Fibroblast of villous mesenchyme (primary cell): ENCODE results near the gene FRY. TPM values are rescaled to one million over a fixed set of nuclear protein-coding genes. Genes with fewer than 3 reads are reported as not detected.
"Not testable (repeated sequence)": the region's sequence is repeated elsewhere in the genome, so short reads cannot be mapped to it uniquely, and the experiment has no call there.

Experiments used
- DNase-seq: peaks from one replicate; pipeline ENCODE4 v3.0.0-alpha.2; 2010; ENCODE audit warnings: low read depth
- H3K4me3 ChIP-seq: 2 replicates; pipeline ENCODE4 v1.5.1; 2011; ENCODE audit warnings: low read depth, mild to moderate bottlenecking, low read length
- total RNA-seq: library from RNA; depleted of rRNA; stranded (reverse); fragments of >200 nt; gene quantifications from 2 replicates; pipeline ENCODE4 v1.2.3, GENCODE V29; 2012
- TF ChIP-seq, protein P1 (sequence below): IDR thresholded peaks from 2 replicates; pipeline ENCODE4 v1.5.1; 2012; ENCODE audit warnings: low read depth, mild to moderate bottlenecking, low read length; ENCODE audit not compliant: insufficient read depth

FRY gene
- total RNA-seq, 1 donor, result 27.2 TPM

DNA sequence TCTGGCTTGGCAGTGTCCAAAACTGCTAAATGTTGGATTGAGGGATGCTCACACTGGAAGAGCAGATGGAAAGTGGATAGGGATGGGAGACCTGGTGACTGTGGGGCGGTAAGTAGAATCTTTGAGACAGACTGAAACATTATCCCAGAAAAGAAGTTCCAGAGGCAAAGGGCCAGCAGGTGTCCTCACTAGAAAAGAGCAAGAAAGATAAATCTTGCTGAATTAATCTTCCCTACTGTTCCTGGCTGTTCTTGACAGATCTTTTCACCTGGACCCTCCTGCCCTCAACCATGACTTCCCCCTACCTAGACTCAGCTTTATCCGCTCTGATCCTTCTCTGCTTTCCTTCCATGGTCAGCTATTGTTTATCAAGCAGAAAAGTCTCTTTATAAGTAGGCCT is 35.0 kb upstream of the FRY start:
- DNase-seq, result no peak
- no peak overlapping the region for H3K4me3 ChIP-seq
- TF ChIP-seq, protein P1, sequence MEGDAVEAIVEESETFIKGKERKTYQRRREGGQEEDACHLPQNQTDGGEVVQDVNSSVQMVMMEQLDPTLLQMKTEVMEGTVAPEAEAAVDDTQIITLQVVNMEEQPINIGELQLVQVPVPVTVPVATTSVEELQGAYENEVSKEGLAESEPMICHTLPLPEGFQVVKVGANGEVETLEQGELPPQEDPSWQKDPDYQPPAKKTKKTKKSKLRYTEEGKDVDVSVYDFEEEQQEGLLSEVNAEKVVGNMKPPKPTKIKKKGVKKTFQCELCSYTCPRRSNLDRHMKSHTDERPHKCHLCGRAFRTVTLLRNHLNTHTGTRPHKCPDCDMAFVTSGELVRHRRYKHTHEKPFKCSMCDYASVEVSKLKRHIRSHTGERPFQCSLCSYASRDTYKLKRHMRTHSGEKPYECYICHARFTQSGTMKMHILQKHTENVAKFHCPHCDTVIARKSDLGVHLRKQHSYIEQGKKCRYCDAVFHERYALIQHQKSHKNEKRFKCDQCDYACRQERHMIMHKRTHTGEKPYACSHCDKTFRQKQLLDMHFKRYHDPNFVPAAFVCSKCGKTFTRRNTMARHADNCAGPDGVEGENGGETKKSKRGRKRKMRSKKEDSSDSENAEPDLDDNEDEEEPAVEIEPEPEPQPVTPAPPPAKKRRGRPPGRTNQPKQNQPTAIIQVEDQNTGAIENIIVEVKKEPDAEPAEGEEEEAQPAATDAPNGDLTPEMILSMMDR, result no peak

DNA sequence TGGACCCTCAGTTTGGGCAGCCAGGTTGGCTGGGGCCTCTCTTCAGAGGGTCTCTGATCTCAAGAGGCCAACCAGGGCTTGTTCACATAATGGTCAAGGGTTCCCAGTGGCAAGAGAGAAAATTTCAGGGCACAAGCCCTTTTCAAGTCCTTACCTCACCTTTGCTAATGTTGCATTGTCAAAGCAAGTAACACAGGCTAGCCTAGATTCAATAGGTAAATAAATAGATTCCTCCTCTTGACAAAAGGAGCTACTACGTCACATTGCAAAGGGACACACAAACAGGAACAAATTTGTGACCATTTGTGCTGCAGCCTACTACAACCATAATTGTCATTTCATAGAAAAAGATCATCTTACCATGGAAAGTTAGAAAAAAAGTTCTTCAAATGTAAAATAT is 33.9 kb upstream of the FRY start:
- TF ChIP-seq, protein P1, result no peak
- no peak overlapping the region for H3K4me3 ChIP-seq

DNA sequence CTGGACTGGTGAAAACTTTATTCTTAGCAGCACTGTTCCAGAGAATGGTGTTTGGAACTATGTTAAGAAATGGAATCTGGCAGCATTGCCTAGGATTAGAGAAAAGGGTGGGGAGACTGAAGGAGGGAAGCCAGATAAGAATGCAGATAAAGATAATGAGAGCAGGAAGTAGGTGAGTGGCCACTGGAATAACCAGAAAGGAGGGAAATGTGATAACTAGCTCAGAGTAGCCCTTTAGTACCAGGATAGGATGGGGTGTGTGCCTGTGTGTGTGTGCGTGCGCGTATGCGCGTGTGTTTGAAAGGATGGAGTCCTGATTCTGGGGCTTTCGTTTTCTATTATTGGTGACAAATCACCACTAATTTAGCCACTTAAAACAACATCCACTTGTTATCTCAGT is 33.4 kb upstream of the FRY start:
- no peak overlapping the region for H3K4me3 ChIP-seq
- TF ChIP-seq, protein P1, result no peak
- DNase-seq, result peak; percentile 38

More for the DNA sequence above, 33.9 kb upstream of the FRY start:
- no peak for DNase-seq

- DNase-seq, H3K4me3 ChIP-seq: not testable (repeated sequence)
These were observed 30.8 kb upstream of the FRY start for GRCh38 chr13:32000754-32001153.

- DNase-seq, result peak; percentile 72
- TF ChIP-seq, protein P1, result peak; percentile 63
- H3K4me3 ChIP-seq, result no peak overlapping the region
These were observed 30.3 kb upstream of the FRY start for GRCh38 chr13:32001154-32001768.

- DNase-seq, result no peak
- TF ChIP-seq, protein P1, result no peak
- H3K4me3 ChIP-seq, result no peak overlapping the region
These were observed 29.8 kb upstream of the FRY start for GRCh38 chr13:32001769-32002168.

DNA sequence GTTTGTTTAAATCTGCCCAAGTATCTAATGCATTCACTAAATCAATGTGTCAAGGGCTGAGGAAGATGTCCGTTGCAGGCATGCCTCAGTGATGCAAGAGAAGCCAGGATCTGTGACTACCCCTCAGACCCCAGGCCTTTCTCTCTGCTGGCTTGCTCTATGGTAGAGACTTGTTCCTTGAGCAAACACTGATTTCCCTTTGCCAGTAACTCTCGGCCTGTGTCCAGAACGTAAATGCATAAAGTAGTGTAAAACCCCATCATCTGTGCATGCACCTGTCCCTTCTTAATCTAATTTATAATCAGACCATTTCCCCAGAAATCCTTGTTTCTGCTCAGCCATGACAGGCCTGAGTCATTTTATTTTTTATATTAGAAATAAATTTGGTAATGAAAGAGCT is 28.7 kb upstream of the FRY start:
- no peak for DNase-seq
- TF ChIP-seq, protein P1, result no peak

More for the DNA sequence above, 28.7 kb upstream of the FRY start:
- no peak overlapping the region for H3K4me3 ChIP-seq
